ENCODE results near the gene CYB561. TPM values are rescaled to one million over a fixed set of nuclear protein-coding genes. Genes with fewer than 3 reads are reported as not detected.

Gene CYB561
- total and polyA plus RNA-seq, 2 of the 4 experiments (the other 2 are of a cell fraction), result 2.5 to 3.0 TPM

- Histone ChIP-seq H4K8ac (ENCODE audit: low read depth in 2 of 2, low read length in 2 of 2) (no peak overlapping the region), H3K36me3 (ENCODE audit: control insufficient read depth, insufficient read depth, low read length) (no peaks in the 10 kb centered on the region), H3K79me1 (ENCODE audit: low read depth in 1 of 2, low read length in 2 of 2) (no peaks in the 10 kb centered on the region), H2AK5ac (ENCODE audit: low read depth, low read length) (no peak overlapping the region), H4K5ac (ENCODE audit: low read depth, low read length) (no peak overlapping the region), H3K18ac (ENCODE audit: low read depth, low read length) (no peak overlapping the region), H2BK15ac (ENCODE audit: low read depth, low read length) (no peak overlapping the region; the same call in 2 of the 3 replicates), H3K4me1 (ENCODE audit: control insufficient read depth, insufficient read depth, low read length) (peaks cover 23% of the 10 kb centered on the region), H2BK120ac (ENCODE audit: low read depth, low read length) (no peak overlapping the region), H3K27me3 (ENCODE audit: control insufficient read depth, insufficient read depth, low read length) (peaks cover 9% of the 10 kb centered on the region; the same call in 1 of the 2 replicates), H3K9me1 (ENCODE audit: insufficient read depth, low read length) (peaks cover 19% of the 10 kb centered on the region), H4K91ac (ENCODE audit: insufficient read depth, low read depth, low read length) (no peak overlapping the region), H3K4me2 (ENCODE audit: low read depth, low read length) (no peak overlapping the region), H4K20me1 (ENCODE audit: insufficient read depth, low read length) (no peaks in the 10 kb centered on the region), H3K9ac (ENCODE audit: low read depth, low read length) (no peak overlapping the region), H2AFZ (replicated peaks; ENCODE audit: low read length, poor library complexity) (peak overlapping the region; percentile 47), H3K4me3 (ENCODE audit: insufficient read depth, low read depth, low read length) (no peak overlapping the region), H3K9me3 (ENCODE audit: control insufficient read depth, insufficient read depth, low read length) (no peaks in the 10 kb centered on the region), H3K14ac (replicated peaks; ENCODE audit: low read depth, low read length) (no peak overlapping the region), H2AK9ac (replicated peaks; ENCODE audit: low read depth, low read length, poor library complexity) (no peak overlapping the region), H3K27ac (ENCODE audit: insufficient read depth, low read length) (no peak overlapping the region), H3K56ac (ENCODE audit: extremely low read depth, insufficient read depth, low read length) (no peak overlapping the region), H2BK20ac (ENCODE audit: low read depth, low read length) (no peak overlapping the region), H3K4ac (ENCODE audit: low read depth, low read length) (no peak overlapping the region), H2BK5ac (ENCODE audit: low read depth, low read length, poor library complexity, severe bottlenecking) (no peak overlapping the region), H3K23ac (ENCODE audit: low read depth, low read length) (no peak overlapping the region)
- no CpG with 5 or more reads among the region's 9 CpGs for WGBS, 2 experiments (ENCODE audit: extremely low coverage in 2 of 2, insufficient read length in 1 of 2)
- DNase-seq (no peak), ATAC-seq (ENCODE audit: low read depth) (no peak)
- in situ Hi-C loops (cut with MboI; ENCODE audit: low sequenced_read_pairs) (no loop called here), intact Hi-C loops (cut with micrococcal nuclease) (no loop called here), dilution Hi-C loops (cut with HindIII; ENCODE audit: low sequenced_read_pairs, unreplicated experiment) (no loop called here)
- ChIA-PET CTCF (no interaction called here), POLR2A (ENCODE audit: unreplicated experiment) (no interaction called here)
- no peak for TF ChIP-seq BHLHE40 (IDR thresholded peaks at IDR 0.05; ENCODE audit: low read depth, low read length)
- TF ChIP-seq MXI1 (IDR thresholded peaks at IDR 0.05; ENCODE audit: borderline replicate concordance, low read depth, low read length), result no peak
- no peak for TF ChIP-seq CEBPB (IDR thresholded peaks at IDR 0.05; ENCODE audit: low read depth, low read length)
- TF ChIP-seq MAZ (IDR thresholded peaks at IDR 0.05; ENCODE audit: borderline replicate concordance, low read depth, low read length), result no peak
- no peak for TF ChIP-seq POLR2A (IDR thresholded peaks at IDR 0.05; ENCODE audit: low read depth, low read length)
- TF ChIP-seq NFE2L2 (IDR thresholded peaks at IDR 0.05; ENCODE audit: low read depth, low read length), result no peak
- no peak for TF ChIP-seq RCOR1 (IDR thresholded peaks at IDR 0.05; ENCODE audit: insufficient replicate concordance, low read length)
- no peak for TF ChIP-seq RFX5 (IDR thresholded peaks at IDR 0.05; ENCODE audit: low read depth, low read length)
- no peak for TF ChIP-seq MAFK (IDR thresholded peaks at IDR 0.05; ENCODE audit: low read depth, low read length)
- TF ChIP-seq RAD21 (IDR thresholded peaks at IDR 0.05; ENCODE audit: low read length), result no peak
- TF ChIP-seq ELK1 (IDR thresholded peaks at IDR 0.05; ENCODE audit: borderline replicate concordance, low read depth, low read length), result no peak
- TF ChIP-seq USF2 (IDR thresholded peaks at IDR 0.05; ENCODE audit: low read depth, low read length), result no peak
- BruUV-seq (replicated peaks), result no TSS peak
These were observed 47.3 kb upstream of the CYB561 start for GRCh38 chr17:63493411-63493810.

Data from IMR-90 (cell line).